ENCODE data around the gene PDE11A.

- no peak for TF ChIP-seq CSRNP3 (CRISPR knock-in tag; IDR thresholded peaks at IDR 0.05)
- no peak for TF ChIP-seq PATZ1 (CRISPR knock-in tag; IDR thresholded peaks at IDR 0.05; ENCODE audit: borderline replicate concordance)
- TF ChIP-seq POU6F1 (CRISPR knock-in tag; IDR thresholded peaks at IDR 0.05; ENCODE audit: borderline replicate concordance, low read depth), result no peak
- TF ChIP-seq ZC3H10 (CRISPR knock-in tag; IDR thresholded peaks at IDR 0.05), result no peak
These were observed 38.1 kb upstream of the PDE11A start for GRCh38 chr2:178110681-178111080.
